H1 (cell line): ENCODE measurements around the gene ZBTB43.

Source experiments
- CHD1 ChIP-seq: IDR thresholded peaks from 2 replicates; pipeline ENCODE4 v1.6.1; 2012; ENCODE audit warnings: low read depth, low read length, improper control_type of control experiment
- CREB1 ChIP-seq: IDR thresholded peaks from 2 replicates; pipeline ENCODE4 v1.6.1; 2012; ENCODE audit warnings: inconsistent platforms
- TF ChIP-seq, protein P1 (sequence below), 3 experiments: IDR thresholded peaks; 1 replicate in 2 of 3; 2 replicates in 1 of 3; pipeline versions ENCODE4 v1.5.1 to v1.6.1; 2011; ENCODE audit warnings: low read length in 3 of 3, mild to moderate bottlenecking in 3 of 3, inconsistent platforms in 2 of 3, low read depth in 1 of 3, moderate library complexity in 1 of 3; ENCODE audit not compliant: insufficient read depth in 1 of 3; ENCODE audit errors: control extremely low read depth in 1 of 3

DNA sequence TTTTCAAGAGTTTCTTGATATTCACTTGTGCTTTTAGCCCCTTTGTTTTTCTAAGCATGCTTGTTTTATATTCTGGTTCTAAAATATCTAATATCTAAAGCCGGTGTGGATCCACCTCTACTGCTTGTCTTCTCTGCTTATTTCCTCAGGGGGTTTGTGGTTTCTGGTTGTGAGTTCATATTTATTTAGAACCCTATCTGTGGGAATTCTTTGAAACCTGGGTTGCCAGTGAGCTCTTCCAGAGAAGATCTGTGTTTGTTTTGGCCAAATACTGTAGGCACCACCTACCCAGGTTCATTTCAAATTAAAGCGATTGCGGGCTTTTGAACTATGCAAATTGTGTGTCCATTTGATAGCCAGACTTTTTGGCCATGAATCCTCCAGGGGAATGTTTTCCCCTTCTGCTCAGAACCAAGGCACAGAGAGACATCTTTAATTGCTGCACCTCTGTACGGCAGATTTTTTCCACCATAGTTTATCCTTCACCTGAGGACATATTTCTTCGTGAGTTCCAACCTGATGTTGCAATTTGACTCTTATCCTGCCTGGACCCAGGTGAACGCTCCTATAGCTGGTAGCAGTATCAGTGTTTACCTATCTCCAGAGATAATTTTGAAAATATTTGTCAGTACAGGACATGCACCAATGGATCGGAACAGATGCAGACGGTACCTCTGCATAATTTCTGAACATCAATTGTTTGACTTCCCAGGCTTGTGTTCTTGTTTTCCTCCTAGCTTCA lies 2.4 kb upstream of the ZBTB43 start:
- TF ChIP-seq, protein P1, sequence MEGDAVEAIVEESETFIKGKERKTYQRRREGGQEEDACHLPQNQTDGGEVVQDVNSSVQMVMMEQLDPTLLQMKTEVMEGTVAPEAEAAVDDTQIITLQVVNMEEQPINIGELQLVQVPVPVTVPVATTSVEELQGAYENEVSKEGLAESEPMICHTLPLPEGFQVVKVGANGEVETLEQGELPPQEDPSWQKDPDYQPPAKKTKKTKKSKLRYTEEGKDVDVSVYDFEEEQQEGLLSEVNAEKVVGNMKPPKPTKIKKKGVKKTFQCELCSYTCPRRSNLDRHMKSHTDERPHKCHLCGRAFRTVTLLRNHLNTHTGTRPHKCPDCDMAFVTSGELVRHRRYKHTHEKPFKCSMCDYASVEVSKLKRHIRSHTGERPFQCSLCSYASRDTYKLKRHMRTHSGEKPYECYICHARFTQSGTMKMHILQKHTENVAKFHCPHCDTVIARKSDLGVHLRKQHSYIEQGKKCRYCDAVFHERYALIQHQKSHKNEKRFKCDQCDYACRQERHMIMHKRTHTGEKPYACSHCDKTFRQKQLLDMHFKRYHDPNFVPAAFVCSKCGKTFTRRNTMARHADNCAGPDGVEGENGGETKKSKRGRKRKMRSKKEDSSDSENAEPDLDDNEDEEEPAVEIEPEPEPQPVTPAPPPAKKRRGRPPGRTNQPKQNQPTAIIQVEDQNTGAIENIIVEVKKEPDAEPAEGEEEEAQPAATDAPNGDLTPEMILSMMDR (IDR thresholded peaks at IDR 0.05; ENCODE audit: control extremely low read depth in 1 of 3, insufficient read depth in 1 of 3, low read depth in 1 of 3, low read length in 3 of 3), result no peak
- TF ChIP-seq CHD1 (no peak), CREB1 (no peak)
